ENCODE results near the gene AHNAK2.
"Not testable (repeated sequence)": the region's sequence is repeated elsewhere in the genome, so short reads cannot be mapped to it uniquely, and the experiment has no call there.

AHNAK2 gene

GRCh38 chr14:104971447-104972240 lies 6.5 kb downstream of the AHNAK2 start:
- no peak for DNase-seq

GRCh38 chr14:104970231-104971068 lies 7.7 kb downstream of the AHNAK2 start:
- no peak for DNase-seq

- no peak for DNase-seq
Observed at GRCh38 chr14:104969741-104970230, 8.4 kb downstream of the AHNAK2 start.

GRCh38 chr14:104968541-104969401 lies 9.4 kb downstream of the AHNAK2 start:
- DNase-seq: no peak

GRCh38 chr14:104968153-104968527 lies 10.0 kb downstream of the AHNAK2 start:
- DNase-seq: no peak

- no peak for DNase-seq
Observed at GRCh38 chr14:104967386-104968152, 10.6 kb downstream of the AHNAK2 start.

GRCh38 chr14:104966981-104967385 lies 11.2 kb downstream of the AHNAK2 start:
- DNase-seq: no peak

- DNase-seq: no peak
Observed at GRCh38 chr14:104966261-104966865, 11.8 kb downstream of the AHNAK2 start.

GRCh38 chr14:104965561-104966231 lies 12.5 kb downstream of the AHNAK2 start:
- no peak for DNase-seq

- no peak for DNase-seq
Observed at GRCh38 chr14:104964546-104964945, 13.6 kb downstream of the AHNAK2 start.

GRCh38 chr14:104957146-104958113 lies 20.7 kb downstream of the AHNAK2 start:
- no peak for DNase-seq

GRCh38 chr14:104956290-104956890 lies 21.8 kb downstream of the AHNAK2 start:
- DNase-seq: no peak

GRCh38 chr14:104955396-104955770 lies 22.8 kb downstream of the AHNAK2 start:
- no peak for DNase-seq

- no peak for DNase-seq
Observed at GRCh38 chr14:104954746-104955395, 23.3 kb downstream of the AHNAK2 start.

- DNase-seq: no peak
Observed at GRCh38 chr14:104953896-104954656, 24.1 kb downstream of the AHNAK2 start.

- DNase-seq: no peak
Observed at GRCh38 chr14:104953097-104953496, 25.1 kb downstream of the AHNAK2 start.

- DNase-seq: not testable (repeated sequence)
Observed at GRCh38 chr14:104951863-104952657, 26.1 kb downstream of the AHNAK2 start.

All from CD4-positive, alpha-beta T cell treated with Interleukin-17A for 4 hours (primary cell).